GM19043 (cell line): ENCODE results near the gene TFCP2L1.
"Not testable (repeated sequence)": the region's sequence is repeated elsewhere in the genome, so short reads cannot be mapped to it uniquely, and the experiment has no call there.

ENCODE experiments used
- ATAC-seq: cut with Tn5 transposase; IDR thresholded peaks from one replicate; pipeline ENCODE4 v1.9.1; 2021; ENCODE audit warnings: low read depth; ENCODE audit not compliant: unreplicated experiment

TFCP2L1 gene

GRCh38 chr2:121273116-121273515, 11.9 kb downstream of the TFCP2L1 start:
- no peak for ATAC-seq

DNA sequence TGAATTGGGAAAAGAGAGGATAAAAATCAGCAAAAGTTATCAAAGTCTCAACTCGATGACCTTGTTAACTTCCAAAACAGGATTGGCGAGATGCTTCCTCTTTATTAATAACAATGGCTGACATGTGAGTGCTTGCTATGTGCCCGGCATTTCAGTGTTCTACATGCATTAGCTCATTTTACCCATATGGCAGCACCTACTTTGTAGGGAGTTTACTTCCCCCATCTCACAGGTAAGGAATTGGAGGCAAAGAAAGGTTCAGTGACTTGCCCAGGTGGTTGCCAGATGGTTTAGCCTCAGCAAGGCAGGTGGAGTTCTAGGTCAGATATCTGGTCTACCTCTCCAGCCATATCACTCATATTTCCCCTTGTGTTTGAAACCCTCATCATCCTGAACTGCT, 12.4 kb downstream of the TFCP2L1 start:
- no peak for ATAC-seq

DNA sequence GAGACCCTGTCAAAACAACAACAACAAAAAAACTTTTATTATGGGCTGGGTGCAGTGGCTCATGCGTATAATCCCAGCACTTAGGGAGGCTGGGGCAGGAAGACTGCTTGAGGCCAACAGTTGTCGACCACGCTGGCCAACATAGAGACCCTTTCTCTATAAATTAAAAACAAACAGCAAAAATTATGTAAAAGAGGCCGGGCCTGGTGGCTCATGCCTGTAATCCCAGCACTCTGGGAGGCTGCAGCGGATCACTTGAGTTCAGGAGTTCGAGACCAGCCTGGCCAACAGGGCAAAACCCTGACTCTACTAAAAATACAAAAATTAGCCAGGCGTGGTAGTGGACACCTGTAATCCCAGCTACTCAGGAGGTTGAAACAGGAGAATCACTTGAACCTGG, 15.6 kb downstream of the TFCP2L1 start:
- not testable (repeated sequence) for ATAC-seq

- ATAC-seq, result no peak
Observed at GRCh38 chr2:121266543-121267106, 18.4 kb downstream of the TFCP2L1 start.

DNA sequence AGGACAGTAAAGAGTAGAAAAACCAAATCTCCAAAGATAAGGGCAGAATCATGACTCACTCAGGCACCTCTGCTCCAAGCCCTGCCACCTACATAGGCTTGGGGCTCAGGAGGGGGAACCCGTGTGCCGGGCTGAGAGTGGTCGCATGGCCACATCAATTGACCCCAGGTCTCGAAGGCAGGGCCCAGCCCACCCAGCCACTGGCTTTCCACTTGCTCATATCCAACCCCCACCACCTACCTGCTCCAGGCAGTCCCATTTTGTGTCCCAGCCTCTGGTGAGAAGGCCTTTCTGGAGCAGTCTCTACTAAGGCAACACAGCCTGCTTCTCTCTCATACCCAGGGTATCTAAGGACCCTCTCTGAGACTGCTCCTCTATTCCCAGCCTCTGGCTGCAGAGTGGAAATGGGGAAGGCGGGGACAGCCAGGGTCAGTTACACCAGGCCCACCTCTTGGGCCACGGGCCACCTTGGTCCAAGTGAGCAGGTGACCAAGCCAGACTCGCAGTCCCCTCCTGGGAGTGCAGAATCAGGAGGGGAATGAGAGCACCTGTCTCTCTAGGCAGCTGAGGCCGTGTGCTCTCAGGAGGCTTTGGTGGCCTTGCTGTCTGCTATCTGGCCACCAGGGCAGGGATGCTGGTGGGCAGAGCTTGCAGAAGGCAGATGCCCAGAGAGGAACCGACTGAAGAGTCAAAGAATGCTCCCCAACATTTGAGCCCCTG, 20.8 kb downstream of the TFCP2L1 start:
- no peak for ATAC-seq

DNA sequence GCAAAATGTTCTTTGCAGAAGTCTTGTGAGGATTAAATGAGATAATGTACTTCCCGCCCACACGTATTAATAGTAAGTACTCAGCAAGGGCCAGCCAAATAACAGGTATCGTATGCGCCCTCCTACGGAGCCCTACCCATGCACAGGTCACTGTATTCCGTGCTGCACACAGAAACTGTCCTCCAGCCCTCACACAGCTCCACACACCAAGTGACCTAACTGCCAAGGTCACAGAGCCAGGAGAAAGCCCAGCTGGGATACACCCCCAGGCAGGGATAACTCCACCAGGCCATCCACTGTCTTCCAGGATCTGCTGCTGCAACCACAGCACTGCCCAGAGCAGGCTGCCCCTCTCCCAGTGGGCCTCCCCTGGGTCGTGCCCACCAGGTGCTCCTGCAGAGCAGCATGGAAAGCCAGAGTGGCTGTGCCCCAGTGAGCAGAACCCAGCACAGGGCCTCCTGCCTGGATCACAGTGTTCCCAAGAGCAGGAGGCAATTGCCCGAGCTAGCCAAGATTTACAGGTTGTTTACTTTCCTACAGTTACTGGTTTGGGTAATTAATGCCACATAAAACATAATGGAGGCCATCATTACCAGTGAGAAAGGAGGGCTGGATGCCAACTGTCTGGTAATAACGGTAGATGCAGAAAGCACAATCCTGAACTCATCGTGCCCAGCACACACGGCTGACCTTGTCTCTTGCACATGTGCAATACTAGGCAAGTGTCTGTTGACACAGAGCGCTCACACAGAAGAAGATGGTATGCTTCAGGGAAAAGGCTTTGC, 24.4 kb downstream of the TFCP2L1 start:
- ATAC-seq, result no peak

DNA sequence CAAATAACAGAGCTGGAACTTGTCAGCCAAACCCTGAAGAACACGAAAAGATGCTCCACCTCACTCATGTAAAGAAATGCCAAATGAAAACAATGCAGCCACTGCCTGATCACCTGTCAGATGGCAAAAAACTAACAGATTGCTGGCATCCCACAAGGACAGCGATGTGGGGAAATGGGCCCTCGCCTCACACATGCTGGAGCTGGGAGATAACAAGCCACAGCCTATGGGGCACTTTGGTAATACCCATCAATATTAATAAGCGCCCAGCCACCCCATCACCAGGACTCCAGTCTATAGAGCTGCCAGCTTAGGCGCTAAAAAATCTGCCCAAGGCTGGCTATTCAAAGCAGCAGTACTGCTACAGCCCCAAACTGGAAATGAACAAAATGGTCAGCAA, 27.0 kb downstream of the TFCP2L1 start:
- no peak for ATAC-seq

- no peak for ATAC-seq
Observed at GRCh38 chr2:121257480-121257840, 27.5 kb downstream of the TFCP2L1 start.

GRCh38 chr2:121256720-121257479, 28.1 kb downstream of the TFCP2L1 start:
- no peak for ATAC-seq

DNA sequence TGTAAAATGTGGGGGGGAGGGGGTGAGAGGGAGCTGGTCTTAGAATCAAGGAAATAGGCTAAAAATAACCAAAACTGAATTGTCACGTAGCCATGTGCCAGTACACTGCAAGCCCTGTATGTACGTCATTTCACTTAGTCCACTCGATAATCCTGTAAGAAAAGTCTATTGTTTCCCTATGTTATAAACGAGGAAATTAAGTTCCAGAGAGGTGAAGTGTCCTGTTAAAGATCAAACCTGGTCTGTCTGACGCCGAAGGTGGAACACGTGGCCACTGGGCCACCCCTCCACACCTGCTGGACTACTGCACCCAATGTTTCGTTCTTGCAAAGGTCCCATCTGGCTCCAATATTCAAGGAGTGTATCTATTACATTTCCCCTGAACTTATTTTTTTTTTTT, 29.6 kb downstream of the TFCP2L1 start:
- ATAC-seq, result no peak

DNA sequence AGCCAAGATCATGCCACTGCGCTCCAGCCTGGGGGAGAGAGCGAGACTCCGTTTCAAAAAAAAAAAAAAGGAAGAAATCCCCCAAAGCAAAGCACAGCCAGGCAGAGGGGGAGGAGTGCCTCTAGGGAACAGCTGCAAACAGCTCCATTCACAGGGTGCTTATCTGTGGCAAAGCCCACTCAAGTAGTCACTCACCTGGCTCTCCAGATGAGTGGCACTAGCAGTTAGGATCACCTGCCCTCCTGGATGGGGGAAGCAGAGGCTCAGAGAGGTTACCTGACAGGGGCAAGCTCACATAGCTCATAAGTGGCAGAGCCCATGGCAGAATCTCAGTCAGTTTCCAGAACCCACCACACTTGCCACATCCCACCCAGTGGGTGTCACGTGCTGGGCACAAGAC, 30.3 kb downstream of the TFCP2L1 start:
- no peak for ATAC-seq

DNA sequence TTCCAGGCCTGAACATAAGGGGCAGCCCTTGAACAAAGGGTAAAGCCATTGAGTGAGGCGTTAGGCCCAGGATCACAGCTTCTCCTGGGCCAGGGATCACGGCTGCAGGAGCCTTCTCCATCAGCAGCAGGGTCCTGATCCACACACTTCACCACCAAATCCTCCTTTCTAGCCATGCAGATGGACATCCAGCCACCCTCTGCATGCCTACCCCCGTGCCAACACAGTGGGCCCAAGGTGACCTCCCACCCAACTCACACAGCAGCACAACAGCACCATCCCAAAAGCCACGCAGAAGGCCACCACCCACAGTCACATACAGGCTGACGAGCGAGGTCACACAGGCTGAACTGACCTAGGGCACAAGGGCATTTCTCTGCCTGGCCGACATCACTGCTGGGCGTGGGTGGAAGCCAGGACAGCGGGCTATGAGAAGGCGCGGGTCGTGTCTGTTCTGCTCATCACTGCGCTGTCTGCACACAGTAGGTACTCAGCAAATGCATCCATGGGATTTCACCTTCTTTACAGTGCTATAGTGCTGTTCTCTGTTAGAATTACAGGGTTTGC, 31.2 kb downstream of the TFCP2L1 start:
- ATAC-seq, result no peak

DNA sequence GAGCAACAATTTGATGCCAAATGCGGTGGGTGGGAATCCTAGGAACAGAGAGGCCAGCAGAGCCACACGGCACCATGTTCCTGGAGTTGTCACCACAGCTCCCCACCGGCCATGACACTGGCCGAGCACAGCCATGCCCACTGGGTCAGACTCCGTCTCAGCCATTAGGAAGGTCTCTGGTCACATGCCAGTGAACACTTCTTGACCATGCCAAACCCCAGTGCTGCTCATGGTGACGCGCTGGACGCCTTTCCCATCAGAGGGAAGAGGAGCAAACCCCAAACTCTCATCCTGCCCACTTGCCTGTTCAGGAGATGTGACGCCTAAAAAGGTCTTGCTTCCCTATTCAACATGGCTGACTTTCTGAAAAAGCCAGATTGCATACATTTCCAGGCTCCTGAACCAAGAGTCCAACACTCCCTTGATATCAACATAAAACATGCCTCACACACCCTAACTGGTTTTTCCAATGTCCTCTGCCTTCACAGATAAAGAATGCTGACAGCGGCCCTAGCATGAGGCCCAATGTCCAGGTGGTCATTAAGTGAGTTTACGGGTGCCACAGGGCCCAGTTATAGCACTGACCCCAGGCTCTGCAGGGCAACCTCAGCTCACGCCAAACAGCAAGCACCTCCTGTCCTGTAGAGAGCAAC, 31.9 kb downstream of the TFCP2L1 start:
- ATAC-seq, result no peak

- no peak for ATAC-seq
Observed at GRCh38 chr2:121251497-121251896, 33.5 kb downstream of the TFCP2L1 start.

DNA sequence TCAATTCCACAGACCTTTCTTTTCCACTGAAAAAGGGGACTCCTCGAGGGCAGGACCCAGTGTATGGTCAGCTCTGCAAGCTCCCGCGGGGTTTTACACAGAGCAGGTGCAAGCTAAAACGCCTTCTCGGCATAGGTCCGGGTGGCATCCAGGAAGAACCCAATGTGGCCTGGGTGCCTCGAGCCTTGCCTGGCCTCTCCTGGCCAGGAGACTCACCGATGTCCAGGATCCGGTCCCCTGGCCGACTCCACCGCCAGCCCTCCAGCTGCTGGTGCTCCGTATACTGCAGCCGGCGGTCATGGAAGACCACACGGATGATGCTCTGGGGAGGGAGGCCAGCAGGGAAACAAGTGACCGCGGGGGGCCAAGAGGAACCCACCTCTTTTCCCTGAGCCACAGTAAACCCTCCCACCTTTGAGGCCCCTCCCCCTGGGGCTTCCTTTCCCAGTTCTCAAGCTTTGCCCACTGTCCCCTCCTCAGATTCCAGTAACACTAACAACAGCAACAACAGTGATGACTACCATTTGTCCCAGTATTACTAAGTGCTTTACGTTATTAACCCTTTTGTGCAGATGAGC, 36.1 kb downstream of the TFCP2L1 start:
- no peak for ATAC-seq

GRCh38 chr2:121247971-121248370, 37.0 kb downstream of the TFCP2L1 start:
- no peak for ATAC-seq

- ATAC-seq, result no peak
Observed at GRCh38 chr2:121247534-121247933, 37.5 kb downstream of the TFCP2L1 start.

DNA sequence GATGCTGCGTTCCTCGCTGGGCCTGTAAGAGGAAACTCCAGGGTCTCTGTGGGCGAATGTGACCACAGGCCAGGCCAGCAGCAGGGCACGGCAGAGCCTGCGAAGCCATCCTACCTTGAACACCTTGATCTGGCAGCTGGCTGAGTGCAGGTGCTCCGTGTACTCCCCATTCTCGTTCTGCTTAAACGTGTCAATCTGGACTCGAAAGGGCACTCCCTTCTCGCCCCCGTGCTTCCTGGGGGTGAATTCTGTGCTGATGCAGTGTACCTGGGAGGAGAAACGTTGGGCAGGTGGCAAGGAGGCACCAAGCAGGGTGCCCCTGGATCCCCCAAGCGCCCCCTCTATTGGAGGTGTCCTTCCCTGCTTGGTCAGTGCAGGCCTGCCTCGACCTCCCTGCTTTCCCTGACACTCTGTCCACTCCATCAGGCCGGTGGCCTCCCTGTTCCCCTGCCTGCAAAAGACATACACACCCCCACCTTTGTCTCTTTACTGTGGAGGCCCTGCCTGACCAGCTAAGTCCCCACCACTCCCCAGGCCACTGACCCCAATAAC, 38.2 kb downstream of the TFCP2L1 start:
- ATAC-seq, result no peak

DNA sequence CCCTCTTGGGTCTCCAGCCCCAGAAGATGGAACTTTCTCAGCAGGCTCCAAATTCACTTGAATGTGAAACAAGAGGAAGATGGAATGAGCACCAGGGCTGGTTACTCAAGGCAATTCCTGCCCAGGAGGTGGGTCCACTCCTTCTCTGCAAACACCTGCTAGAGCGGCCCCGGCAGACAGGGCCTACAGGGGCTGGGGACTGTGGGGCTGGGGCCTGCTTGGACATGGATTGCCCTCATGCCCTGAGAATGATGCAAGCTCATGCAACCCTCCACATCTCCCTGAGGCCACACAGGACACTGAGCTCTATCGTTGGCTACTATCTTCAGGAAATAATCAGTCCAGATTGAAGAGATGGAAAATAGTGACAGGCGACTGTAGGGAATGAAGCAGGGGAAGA, 39.1 kb downstream of the TFCP2L1 start:
- no peak for ATAC-seq
